GM23248 (cell line): Measurements from ENCODE around the gene POU2AF3.

Experiments
- EZH2 ChIP-seq: fragments of 200-600 bp; sonication (generic); IDR thresholded peaks from 2 replicates; pipeline ENCODE4 v1.6.1; 2018; ENCODE audit warnings: antibody characterized with exemption, mild to moderate bottlenecking; ENCODE audit not compliant: insufficient read depth, poor library complexity, severe bottlenecking
- EZH2phosphoT487 ChIP-seq: fragments of 200-600 bp; sonication (generic); IDR thresholded peaks from 2 replicates; pipeline ENCODE4 v1.6.1; 2018; ENCODE audit warnings: antibody characterized with exemption, moderate library complexity, mild to moderate bottlenecking, low read depth; ENCODE audit not compliant: insufficient read depth

DNA sequence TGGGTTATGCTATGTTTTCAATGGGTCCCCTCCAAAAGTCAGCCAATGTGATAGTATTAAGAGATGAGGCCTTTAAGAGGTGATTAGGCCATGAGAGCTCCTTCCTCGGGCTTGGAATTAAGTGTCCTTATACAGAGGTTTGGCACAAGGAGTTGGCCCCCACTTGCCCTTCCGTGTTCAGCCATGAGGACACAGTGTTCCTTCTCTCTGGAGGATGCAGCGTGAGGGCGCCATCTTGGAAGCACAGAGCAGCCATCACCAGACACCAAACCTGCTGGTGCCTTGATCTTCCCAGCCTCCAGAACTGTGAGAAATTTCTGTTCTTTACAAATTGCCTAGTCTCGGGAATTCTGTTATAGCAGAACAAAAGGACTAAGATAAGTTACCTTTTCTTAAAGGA, 26.9 kb downstream of the POU2AF3 start:
- TF ChIP-seq EZH2phosphoT487 (no peak), EZH2 (no peak)
